HG03354 (cell line): ENCODE data around the gene SOX4.

Experiments used
- ATAC-seq: cut with Tn5 transposase; IDR thresholded peaks from one replicate; pipeline ENCODE4 v1.9.1; 2021; ENCODE audit warnings: mild to moderate bottlenecking; ENCODE audit not compliant: unreplicated experiment, poor library complexity, severe bottlenecking

Gene SOX4

DNA sequence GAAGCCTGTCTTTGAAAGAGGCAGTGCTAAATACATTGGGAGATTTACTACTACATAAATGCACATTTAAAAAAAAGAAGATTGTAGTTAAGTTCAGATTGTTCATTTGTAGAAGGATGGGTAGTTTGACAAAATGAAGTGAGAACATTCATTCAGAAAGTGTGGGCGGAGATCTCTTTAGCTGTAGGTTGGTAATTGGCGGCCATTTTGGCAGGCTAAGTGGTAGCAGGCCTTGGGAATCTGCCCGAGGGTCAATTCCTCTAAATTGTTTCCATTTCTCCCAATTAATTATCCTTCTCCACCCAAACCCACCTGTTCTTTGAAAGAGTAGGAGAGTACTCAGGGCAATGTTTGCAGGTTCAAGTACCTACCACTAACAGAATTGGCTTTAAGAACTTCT lies 17.9 kb downstream of the SOX4 start:
- no peak for ATAC-seq

DNA sequence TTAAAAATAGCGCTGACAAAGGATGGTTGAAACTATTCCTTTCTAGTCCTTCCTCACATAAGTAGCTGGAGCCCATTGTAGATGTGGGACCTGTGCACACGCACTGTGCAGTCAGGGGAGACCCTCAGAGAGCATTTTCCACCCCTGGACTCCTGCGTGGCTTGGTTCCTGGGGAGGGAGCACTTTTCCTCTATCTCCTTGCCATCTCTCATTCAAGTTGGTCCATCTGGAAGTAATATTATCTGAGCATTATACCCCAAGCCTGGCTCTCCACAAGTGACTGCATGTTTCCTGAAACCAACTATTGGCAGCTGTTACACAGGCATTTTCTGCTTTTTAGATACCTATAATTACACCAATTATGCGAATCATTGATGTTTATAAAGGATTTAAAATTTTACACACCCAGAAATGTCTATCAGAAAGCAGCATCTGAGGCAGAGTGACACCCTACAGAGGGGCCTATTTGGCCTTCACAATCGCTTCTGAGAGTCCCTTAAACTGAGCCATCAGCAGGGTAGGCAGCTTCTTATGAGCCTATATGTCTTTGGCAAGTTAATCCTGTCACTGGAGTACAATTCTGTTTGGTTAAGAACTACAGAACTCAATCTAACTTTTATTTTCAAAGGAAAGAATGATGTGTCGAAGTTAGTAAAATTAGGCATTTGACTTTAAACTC lies 18.7 kb downstream of the SOX4 start:
- ATAC-seq = no peak

DNA sequence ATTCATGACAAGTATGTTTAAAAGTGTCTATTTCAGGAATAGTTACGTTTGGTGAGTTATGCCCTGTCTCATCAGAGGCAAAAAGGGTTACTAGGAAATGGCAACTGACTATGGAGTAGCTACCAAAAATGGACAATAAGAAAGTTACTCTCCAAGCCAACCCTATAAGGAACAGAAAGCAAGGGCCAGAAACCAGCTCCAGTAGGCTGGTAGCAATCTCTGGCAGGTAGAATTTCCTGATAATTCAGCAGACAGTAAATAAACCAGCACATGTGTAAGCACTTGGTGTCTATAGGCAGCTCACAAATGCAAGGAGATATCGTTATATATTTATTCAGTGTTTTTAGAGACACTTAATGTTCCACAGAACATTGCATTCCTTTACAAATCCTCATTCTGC lies 20.3 kb downstream of the SOX4 start:
- ATAC-seq = no peak

DNA sequence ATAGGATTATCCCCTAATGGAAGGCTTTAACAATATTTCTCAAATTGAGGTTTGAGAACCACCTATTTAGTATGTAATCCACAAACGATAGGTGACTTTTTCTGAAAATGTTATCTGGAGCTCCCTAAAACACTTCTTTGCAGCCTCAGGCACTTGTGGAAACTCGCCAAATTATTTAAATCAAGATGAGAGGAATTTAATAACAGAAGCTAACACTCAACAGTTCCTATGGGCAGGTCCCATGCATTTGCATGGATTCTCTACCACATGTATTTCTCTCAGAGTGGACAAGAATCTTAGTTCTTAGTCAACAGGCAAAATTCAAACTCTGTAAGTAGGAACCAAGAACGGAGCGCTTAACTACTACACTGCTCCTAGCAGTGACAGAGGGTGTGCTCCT lies 20.7 kb downstream of the SOX4 start:
- ATAC-seq = no peak

DNA sequence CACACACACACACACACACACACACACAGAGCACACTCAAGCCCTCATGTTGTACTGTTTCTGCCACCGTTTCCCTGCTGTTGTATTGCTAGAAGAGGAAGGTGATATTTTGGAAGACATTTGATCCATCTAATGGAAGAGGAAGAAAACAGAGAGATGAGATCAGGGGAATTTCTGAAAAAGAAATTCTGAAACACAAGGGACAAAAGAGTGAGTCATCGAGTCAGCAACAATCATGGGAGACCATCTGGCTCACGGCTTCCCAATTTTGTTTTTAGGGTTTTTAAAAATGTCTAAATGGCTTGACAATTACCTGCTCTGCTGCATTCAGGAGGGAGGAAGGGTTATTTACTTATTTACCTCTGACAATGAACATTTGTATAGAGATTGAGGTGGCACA lies 22.0 kb downstream of the SOX4 start:
- no peak for ATAC-seq

DNA sequence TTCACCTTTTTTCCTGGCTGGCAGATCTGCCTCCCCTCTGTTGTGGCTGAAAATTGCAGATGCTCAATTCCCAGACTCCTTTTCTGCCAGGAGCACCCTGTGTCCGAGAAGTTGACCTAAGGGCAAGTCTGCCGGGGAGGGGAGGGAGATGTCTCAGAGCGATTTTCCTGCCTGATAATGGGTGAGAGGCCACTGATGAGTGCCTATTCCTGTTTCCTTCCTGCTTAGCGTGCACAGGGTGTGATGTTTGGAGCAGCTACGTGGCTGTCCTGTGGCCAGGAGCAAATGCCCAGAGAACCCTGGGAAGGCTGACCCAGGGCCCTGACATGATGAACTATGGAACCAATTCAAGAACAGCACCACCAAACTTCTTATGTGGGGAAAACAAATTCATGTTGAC lies 22.5 kb downstream of the SOX4 start:
- no peak for ATAC-seq

DNA sequence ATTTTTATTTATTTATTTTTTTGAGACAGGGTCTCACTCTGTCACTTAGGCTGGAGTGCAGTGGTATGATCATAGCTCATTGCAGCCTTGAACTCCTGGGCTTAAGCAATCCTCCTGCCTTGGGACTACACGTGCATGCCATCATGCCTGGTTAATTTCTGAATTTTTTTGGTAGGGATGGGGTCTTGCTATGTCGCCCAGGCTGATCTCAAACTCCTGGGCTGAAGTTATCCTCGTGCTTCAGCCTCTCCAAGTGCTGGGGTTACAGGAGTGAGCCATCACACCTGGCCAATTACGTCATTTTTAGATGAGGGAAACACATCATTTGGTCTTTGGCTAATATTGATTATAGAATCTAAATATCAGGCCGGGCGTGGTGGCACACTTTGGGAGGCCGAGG lies 32.1 kb downstream of the SOX4 start:
- no peak for ATAC-seq

DNA sequence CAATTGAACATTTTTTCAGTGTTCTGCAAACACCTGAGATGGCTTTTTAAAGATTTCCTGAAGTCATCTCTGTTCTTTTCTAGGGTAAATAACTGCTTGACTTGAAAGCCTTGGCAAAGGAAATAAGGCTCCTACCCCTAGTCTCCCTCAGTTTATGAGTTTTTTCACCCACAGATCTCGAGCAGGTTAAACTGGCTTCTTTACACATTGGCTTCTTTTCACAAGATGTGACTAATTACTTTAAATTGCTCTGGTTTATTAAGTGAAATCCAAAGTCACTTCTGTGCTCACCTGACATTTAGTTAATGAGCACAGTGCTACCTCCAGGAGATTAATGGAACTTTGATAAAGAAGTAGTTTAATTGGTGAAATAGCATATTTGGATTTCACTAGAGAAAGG lies 33.2 kb downstream of the SOX4 start:
- ATAC-seq = no peak

DNA sequence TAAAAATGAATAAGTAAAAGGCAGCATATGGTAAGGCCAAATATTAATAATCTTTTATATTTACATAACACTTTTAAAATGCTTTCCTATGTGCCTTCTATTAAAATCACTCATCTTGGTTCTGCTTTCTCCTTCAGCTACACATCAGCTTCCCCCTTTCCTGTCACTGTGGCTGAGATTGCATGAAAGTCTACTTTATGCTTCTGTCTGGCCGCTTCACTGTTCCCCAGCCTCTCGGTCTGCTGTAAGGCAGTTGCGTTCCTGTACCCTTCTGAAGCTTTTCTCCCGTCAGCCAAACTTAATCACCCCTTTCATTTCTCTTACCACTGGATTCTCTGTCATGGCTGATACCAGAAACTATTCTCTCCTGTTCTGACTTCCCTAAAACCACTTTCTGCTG lies 34.6 kb downstream of the SOX4 start:
- no peak for ATAC-seq

DNA sequence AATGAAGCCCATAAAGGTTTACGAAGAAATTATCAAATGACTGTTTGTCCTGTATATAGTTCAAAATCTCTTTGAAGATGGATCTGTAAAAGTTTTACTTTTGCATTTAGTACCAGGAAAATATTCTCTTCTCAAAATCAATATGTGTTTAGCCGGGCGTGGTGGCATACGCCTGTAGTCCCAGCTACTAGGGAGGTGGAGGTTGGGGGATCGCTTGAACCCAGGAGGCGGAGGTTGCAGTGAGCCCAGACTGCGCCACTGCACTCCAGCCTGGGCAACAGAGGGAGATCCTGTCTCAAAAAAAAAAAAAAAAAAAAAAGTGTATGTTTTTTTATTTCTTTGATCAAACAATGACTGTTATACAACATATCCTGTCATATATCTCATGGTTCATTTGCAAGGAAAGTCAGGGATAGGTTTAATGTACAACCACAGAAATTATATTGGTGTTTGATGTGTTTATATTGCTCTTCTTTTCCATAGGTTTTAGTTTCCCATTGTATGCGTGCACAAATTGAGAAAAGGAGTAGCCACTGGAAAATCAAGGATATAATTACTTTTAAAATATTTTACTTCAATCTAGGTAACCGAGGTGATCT lies 40.1 kb downstream of the SOX4 start:
- ATAC-seq = no peak

DNA sequence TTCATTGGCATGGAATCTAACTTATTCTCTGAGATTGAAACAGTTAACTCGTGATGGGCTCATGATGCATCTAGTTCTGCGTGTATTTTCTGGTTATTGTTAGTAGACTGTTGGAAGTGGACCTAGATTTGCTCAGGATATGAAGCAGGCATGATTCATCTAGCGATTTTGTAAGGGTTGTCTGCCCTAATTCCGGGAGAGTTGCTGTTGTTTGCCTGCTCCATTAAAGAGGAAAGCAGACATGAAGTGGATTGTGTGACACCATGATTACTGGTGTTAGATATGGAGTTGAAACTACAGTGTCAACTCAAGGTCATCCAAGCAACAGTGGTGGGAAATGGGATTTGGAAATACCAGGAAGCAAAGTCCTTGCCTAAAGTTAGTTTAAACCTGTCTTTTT lies 41.0 kb downstream of the SOX4 start:
- no peak for ATAC-seq

DNA sequence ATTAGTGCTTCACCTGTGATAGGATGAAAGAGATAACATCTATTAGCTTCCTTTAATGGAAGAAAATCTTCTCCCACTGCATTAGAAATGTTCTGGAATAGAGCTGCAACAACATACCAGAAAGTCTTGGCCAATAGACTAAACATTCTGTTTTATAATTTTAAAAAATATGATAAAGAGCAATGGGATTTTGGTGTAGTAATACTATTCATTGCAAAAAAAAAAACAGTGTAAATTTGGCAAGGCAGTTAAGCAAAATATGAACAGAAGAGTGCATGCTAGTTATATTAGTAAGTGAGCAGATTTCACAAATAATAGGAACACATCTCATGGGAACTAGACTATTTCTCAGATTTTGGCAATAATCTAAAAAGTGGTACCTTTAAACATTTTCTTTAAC lies 43.3 kb downstream of the SOX4 start:
- no peak for ATAC-seq

DNA sequence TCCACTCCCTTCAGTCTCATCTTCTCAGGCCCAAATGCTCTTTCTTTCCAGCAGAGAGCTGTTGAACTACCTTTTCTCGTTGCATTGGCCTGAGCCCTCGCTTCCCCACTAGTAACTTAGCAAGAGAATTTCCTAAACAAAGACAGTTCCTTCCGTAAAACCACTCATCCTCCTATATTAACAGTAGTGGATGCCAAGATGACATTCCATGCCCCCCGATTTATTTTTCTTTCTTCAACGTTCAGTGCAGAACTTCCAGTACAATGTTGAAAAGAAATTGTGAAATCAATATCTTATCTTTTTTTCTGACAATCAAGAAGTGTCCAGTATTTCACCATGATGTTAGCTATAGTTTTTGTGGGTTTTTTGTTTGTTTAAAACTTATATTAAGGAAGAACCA lies 45.8 kb downstream of the SOX4 start:
- ATAC-seq = no peak
